Stimulated activated CD4-positive, alpha-beta T cell treated with anti-CD3 and anti-CD28 coated beads, Interleukin-1b, Interleukin-23, amount 100 ng/mL, for 48 hours (primary cell): ENCODE data around the gene PRPH.
"Not testable (repeated sequence)": the region's sequence is repeated elsewhere in the genome, so short reads cannot be mapped to it uniquely, and the experiment has no call there.

ENCODE experiments used
- DNase-seq: peaks from one replicate; pipeline ENCODE4 v3.0.0-alpha.2; 2020

The PRPH gene

DNA sequence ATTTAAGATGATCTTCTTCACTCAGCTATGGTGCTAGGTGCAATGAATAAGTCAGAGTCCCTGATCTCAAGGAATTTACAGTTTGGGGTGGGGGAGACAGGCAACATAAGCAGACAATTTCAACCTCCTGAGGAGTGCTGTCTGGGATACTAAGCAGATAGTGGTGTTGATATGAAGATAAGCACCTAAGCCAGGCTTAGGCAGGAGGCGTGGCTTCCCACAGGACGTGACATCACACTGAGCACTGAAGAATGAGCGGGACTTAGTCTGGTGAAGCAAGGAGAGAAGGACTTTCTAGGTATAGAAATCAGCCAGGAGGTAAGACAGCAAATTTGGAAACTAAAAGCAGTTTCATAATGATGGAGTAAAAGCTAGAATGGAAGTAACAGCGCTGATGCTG, 6.8 kb downstream of the PRPH start:
- DNase-seq = peak; percentile 50

DNA sequence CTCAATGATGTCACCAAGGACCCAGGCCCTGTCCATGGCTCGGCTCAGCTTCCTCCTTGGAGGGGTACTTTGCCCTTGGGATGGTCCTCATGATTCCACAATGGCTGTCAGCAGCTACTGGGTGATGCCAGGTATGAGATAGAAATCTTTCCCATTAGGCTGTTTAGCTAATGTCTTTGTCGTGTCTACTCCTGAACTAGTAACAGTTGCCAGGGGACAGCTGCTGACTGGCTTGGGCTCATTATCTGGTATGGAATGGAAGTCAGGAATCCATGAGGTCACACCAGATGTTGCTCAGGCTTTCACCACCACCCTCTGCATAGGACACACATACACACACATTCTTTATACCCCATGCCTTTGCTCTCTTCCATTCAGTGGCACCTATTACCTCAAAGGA, 9.2 kb downstream of the PRPH start:
- no peak for DNase-seq

DNA sequence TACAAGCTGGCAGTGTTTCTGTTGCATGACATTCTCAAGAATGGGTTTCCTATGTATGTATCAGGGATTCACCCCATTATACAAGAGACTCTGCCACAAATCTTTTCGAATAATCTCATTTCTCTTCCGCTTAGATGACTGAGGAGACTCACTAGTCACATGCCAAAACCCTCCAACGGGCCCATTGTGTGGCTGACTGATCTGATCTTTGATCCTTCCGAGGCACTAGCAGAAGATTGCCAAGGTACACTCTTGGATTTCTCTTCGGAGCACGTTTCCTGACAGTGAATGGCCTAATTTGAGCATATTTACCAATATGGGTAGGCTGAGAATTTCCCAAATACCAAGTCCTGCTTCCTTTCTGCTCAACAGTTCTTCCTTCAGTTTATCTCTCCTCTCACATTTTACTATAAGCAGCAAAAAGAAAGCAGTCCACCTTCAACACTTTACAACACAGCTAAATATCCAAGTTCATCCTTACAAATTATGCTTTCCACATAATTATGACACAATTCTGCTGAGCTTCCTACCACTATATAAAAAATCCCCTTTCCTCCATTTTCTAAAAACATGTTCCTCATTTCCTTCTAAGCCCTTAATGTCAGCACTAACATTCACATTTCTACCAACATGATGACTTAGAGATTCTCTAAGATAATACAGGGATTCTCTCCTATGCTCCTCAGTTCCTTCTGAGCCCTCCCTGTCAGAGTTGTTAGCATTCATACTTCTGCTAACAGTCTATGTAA, 11.0 kb downstream of the PRPH start:
- DNase-seq = no peak

DNA sequence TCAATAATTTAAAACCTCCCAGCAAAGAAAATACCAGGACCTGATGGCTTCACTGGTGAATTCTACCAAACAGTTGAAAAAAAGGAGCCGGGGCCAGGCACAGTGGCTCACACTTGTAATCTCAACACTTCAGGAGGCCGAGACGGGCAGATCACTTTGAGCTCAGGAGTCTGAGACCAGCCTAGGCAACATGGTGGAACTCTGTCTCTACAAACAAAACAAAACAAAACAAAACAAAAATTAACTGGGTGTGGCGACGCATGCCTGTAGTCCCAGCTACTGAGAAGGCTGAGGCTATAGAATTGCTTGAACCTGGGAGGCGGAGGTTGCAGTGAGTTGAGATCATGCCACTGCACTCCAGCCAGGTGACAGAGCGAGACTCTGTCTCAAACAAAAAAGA, 14.4 kb downstream of the PRPH start:
- no peak for DNase-seq

DNA sequence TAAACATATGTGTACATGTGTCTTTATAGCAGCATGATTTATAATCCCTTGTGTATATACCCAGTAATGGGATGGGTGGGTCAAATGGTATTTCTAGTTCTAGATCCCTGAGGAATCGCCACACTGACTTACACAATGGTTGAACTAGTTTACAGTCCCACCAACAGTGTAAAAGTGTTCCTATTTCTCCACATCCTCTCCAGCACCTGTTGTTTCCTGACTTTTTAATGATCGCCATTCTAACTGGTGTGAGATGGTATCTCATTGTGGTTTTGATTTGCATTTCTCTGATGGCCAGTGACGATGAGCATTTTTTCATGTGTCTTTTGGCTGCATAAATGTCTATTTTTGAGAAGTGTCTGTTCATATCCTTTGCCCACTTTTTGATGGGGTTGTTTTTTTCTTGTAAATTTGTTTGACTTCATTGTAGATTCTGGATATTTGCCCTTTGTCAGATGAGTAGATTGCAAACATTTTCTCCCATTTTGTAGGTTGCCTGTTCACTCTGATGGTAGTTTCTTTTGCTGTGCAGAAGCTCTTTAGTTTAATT, 15.6 kb downstream of the PRPH start:
- not testable (repeated sequence) for DNase-seq

DNA sequence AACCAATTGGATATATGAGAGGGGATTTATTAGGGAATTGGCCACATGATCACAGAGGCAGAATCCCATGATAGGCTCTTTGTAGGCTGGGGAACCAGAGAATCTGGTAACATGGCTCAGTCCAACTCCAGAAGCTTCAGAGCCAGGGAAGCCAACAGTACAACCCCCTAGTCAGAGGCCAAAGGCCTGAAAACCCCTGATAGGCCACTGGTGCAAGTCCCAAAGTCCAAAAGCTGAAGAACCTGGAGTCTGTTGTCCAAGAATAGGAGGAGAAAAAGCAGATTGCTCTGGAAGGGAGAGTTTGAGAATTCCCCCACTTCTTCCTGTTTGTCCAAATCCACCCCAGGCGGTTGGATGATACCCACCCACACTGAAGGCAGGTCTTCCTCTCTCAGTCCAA, 19.9 kb downstream of the PRPH start:
- no peak for DNase-seq

DNA sequence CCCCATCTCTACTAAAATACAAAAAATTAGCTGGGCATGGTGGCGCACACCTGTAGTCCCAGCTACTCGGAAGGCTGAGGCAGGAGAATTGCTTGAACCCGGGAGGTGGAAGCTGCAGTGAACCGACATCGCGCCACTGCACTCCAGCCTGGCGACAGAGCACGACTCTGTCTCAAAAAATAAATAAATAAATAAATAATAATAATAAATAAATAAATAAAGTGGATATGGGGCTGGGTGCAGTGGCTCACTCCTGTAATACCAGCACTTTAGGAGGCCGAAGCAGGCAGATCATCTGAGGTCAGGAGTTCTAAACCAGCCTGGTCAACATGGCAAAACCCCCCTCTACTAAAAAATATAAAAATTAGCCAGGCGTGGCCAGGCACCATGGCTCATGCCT, 22.2 kb downstream of the PRPH start:
- not testable (repeated sequence) for DNase-seq

DNA sequence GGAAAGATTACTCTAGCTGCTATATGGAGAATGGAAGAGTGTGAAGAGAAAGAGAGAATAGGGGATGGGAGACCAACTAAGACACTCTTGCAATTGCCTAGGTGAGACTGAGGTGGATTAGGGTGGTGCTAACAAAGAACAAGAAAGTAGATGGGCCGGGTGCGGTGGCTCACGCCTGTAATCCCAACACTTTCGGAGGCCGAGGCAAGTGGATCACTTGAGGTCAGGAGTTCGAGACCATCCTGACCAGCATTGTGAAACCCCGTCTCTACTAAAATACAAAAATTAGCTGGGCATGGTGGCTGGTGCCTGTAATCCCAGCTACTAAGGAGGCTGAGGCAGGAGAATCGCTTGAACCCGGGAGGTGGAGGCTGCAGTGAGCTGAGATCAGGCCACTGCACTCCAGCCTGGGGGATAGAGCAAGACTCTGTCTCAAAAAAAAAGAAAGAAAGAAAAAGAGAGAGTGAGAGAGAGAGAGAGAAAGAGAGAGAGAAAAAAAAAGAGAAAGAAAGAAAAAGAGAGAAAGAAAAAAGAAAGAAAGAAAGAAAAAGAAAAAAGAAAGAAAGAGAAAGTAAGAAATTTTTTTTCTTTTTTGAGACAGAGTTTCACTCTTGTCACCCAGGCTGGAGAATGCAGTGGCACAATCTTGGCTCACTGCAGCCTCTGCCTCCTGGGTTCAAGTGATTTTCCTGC, 25.6 kb downstream of the PRPH start:
- not testable (repeated sequence) for DNase-seq

DNA sequence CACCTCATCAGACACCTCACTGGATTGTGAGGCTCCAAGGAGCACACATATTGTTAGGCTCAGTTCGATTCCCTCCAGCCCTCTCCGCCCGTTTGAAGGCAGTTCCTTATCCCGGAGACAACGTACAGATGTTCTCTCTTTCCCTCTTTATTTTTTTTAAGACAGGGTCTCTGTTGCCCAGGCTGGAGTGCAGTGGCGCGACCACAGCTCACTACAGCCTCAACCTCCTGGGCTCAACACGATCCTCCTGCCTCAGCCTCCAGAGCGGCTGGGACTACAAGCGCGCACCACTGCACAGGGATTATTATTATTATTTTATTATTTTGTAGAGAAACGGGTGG, 27.4 kb downstream of the PRPH start:
- no peak for DNase-seq

DNA sequence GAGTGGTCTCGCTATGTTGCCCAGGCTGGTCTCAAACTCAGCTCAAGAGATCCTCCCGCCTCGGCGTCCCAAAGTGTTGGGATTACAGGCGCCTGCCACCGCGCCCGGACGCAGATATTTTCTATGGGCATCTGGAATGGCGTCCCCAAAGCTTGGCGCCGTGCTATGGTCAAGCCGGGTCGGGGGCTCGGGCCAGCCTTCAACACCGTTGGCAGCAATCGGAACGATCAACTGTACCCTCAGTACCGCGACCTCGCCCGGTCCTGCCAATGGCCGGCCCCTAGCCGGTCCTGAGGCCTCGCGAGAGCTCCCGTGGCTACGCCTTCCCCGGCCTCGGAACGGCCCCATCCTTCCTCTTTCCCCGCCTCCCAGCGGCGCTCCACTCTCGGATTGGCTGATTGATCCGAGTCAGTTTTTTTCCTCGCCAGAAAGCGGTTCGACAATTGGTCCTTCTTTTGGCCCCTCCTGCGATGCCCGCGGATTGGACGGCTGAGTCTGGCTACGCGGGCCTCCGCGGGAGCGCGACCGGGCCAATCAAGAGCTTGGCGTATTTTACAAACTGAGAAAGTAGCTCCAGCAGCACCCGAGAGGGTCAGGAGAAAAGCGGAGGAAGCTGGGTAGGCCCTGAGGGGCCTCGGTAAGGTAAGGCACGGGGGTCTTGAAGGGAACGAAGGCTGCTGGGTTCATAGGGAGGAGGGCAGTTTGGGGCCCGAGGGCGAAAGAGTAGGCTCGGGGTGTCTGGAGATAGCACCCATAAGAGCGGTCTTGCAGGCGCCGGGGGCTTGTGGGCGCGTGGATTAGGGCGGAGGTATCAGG, 28.0 kb downstream of the PRPH start, which contains the start of gene TROAP:
TSS of gene TROAP (plus strand) at position 548 of the 816 bp plus-strand sequence. CDS start 354 bp downstream, outside the sequence.
- DNase-seq = peak; percentile 98

DNA sequence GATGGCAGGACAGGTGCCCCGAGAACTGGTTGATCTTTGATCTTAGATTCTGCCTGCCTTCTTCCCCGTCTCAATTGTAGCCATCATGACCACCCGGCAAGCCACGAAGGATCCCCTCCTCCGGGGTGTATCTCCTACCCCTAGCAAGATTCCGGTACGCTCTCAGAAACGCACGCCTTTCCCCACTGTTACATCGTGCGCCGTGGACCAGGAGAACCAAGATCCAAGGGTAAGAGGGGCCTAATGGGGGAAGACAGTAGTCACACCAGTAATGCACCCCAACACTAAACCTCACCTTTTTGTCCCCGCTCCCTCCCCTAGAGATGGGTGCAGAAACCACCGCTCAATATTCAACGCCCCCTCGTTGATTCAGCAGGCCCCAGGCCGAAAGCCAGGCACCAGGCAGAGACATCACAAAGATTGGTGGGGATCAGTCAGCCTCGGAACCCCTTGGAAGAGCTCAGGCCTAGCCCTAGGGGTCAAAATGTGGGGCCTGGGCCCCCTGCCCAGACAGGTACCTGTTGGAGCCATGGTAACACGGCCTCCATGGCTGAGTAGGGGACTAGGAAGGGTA, 28.7 kb downstream of the PRPH start:
- no peak for DNase-seq

DNA sequence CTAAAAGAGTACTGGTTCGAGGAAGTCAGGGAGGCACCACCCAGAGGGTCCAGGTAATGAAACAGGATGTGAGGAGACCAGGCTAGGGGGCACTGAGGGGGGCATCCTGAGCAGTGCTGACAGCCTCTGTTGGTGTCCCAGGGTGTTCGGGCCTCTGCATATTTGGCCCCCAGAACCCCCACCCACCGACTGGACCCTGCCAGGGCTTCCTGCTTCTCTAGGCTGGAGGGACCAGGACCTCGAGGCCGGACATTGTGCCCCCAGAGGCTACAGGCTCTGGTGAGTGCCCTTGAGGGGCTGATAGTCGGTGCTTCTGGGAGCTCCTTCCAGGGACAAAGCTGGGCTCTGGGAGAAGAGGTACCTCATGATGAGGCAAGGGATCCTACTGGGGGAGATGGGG, 30.7 kb downstream of the PRPH start:
- DNase-seq = no peak

DNA sequence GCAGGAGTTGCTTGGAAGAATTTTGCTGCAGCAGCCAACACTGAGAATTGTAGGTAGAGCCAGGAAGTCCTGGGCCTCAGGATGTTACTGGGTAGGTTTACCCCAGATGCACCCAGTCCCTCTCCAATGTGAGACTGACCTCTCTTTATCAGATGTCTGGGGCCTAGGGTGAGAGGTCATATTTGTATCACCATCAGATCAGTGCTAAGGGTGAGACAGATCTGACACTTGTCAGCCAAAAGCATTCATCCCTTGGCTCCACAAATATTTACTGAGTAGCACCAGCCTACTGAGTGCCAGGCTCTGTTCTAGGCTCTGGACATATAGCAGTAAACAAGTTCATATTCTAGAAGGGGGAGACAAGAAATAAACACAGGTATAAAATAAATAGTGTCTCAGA, 32.4 kb downstream of the PRPH start:
- no peak for DNase-seq

DNA sequence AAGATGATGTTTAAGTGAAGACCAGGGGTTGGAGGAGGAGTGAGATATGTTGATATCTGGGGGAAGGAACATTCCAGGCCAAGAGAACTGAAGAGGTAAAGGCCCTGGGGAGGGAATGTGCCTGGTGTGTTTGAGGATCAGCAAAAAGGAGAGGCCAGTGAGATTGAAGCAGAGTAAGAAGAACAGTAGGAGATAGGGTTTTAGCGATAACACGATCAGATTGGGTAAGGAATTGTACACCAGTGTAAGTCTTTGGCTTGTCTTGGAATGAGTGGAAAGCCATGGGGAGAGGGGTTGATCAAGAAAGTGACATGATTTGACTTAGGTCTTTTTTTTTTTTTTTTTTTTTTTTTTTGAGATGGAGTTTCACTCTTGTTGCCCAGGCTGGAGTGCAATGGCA, 32.9 kb downstream of the PRPH start:
- no peak for DNase-seq

DNA sequence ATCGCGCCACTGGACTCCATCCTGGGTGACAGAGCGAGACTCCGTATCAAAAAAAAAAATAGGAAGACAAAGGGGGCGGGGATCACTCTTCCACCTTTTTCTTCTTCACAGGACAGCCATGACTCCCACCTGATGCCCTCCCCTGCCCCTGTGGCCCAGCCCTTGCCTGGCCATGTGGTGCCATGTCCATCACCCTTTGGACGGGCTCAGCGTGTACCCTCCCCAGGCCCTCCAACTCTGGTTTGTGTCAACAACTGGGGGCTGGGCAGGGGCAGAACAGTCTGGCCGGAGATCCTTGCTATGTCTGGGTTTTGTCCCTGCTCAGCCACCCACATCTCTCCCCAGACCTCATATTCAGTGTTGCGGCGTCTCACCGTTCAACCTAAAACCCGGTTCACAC, 33.9 kb downstream of the PRPH start:
- DNase-seq = no peak

DNA sequence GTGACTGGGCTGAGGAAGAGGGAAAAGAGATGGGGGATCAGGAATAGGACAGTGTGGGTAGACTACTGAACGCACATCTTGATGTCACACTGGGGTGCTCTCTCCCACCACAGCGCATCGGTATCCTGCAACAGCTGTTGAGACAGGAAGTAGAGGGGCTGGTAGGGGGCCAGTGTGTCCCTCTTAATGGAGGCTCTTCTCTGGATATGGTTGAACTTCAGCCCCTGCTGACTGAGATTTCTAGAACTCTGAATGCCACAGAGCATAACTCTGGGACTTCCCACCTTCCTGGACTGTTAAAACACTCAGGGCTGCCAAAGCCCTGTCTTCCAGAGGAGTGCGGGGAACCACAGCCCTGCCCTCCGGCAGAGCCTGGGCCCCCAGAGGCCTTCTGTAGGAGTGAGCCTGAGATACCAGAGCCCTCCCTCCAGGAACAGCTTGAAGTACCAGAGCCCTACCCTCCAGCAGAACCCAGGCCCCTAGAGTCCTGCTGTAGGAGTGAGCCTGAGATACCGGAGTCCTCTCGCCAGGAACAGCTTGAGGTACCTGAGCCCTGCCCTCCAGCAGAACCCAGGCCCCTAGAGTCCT, 35.2 kb downstream of the PRPH start:
- no peak for DNase-seq

DNA sequence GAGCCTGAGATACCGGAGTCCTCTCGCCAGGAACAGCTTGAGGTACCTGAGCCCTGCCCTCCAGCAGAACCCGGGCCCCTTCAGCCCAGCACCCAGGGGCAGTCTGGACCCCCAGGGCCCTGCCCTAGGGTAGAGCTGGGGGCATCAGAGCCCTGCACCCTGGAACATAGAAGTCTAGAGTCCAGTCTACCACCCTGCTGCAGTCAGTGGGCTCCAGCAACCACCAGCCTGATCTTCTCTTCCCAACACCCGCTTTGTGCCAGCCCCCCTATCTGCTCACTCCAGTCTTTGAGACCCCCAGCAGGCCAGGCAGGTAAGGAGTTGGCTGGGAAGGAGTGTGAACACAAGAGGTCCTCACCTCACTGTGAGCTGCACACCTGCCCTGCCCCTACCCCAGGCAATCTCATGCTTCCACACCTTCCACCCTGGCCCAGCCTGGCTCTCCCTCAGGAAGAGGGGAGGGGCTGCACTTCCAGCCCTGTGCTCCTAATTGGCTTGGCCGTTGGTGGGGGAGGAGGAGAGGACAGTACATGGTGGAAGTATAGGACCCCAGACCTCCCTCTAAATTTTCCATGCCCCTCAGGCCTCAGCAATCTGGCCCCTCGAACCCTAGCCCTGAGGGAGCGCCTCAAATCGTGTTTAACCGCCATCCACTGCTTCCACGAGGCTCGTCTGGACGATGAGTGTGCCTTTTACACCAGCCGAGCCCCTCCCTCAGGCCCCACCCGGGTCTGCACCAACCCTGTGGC, 35.9 kb downstream of the PRPH start:
- DNase-seq = no peak

DNA sequence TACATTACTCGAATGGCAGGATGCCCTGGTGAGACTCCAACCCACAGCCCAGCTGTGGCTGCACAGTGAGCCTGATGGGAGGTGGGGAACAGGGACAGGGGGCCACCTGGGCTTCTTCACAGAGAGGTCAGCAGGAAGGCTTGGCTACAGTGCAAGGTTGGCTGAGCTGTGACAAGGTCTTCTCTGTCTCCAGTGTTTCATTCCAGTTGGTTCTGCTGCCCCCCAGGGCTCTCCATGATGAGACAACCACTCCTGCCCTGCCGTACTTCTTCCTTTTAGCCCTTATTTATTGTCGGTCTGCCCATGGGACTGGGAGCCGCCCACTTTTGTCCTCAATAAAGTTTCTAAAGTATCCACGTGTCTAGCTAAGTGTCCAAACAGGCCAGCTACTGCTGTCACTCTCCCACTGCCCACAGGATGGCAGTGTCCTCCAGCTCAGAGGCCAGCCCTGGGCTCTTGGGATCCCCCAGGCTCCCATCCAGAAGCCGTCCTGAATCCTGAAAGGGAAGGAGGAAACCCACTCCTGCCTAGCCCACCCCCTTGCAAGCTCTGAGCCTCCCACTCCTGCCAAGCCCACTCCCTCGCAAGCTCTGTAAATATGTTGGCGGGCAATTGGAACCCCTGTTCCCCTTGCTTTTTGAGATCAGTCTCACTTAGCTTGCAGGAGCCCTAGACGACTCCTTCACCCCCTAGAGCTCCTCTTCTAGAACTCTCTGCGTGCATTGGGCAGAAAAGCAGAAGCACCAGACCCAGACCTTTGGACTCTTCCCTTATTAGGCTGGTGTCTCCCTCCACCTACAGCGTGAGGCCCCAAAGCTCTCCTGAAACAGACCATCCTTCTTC, 36.7 kb downstream of the PRPH start:
- DNase-seq = no peak

DNA sequence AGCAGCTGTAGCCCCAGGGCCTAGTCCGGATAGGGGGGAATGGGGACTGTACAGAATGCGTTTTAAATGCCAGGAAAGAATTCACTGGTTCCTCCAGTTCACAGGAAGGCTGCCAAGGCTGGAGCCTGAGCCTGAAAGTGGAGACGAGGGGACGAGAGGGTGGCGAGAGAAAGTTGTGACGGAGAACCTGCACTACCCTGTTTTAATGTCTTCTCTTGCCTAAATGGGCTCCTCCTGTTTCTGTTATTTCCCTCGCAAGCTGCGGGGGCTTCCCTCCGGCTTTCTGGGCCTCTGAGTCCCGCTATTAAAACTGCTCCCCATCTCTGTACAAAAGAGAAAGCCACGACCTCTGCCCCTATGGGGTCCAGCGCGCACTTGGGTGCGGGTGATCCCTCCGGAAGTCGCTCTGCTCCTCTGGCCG, 37.5 kb downstream of the PRPH start:
- no peak for DNase-seq

DNA sequence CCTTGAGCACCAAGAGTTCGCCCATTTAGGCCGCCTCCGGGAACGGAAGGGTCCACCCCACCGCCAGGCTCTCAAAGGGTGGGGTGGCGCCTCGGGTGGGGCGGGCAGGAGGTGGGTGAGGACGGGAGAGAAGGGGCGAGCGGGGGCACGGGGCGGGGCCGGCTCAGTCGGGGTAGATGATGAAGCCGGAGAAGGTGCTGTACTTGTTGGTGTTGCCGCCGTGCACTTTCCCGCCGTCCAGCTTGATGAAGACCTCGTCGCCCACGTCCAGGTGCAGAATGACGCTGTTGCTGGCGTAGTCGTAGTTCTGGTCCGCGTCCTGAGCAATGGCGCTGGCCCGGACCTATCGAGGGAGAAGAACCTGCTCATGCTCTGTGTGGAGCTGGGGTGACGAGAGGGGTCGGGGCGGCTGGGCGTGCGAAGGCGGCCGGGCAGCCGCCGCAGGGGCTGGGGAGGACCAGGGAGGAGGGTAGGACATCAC, 38.0 kb downstream of the PRPH start:
- no peak for DNase-seq

DNA sequence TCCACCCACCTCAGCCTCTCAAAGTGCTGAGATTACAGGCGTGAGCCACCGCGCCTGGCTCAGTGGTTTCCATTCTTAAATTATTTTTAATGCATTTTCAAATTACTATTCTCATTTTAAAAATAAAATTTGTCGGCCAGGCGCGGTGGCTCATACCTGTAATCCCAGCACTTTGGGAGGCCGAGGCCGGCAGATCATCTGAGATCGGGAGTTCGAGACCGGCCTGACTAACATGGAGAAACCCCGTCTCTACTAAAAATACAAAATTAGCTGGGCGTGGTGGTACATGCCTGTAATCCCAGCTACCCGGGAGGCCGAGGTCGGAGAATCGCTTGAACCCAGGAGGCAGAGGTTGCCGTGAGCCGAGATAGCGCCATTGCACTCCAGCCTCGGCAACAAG, 38.8 kb downstream of the PRPH start:
- not testable (repeated sequence) for DNase-seq
